Stimulated activated CD8-positive, alpha-beta memory T cell treated with anti-CD3 and anti-CD28 coated beads, Interleukin-7, amount 100 ng/mL, for 48 hours (primary cell): ENCODE data around the gene MAML2.

Source experiments
- DNase-seq, 2 donors: peaks; one replicate each; pipeline ENCODE4 v3.0.0-alpha.2; 2020; ENCODE audit warnings: low read depth in 1 of 2; ENCODE audit errors: extremely low read depth in 1 of 2

Gene MAML2

GRCh38 chr11:96137373-96137772, 205.6 kb downstream of the MAML2 start:
- DNase-seq, result no peak

DNA sequence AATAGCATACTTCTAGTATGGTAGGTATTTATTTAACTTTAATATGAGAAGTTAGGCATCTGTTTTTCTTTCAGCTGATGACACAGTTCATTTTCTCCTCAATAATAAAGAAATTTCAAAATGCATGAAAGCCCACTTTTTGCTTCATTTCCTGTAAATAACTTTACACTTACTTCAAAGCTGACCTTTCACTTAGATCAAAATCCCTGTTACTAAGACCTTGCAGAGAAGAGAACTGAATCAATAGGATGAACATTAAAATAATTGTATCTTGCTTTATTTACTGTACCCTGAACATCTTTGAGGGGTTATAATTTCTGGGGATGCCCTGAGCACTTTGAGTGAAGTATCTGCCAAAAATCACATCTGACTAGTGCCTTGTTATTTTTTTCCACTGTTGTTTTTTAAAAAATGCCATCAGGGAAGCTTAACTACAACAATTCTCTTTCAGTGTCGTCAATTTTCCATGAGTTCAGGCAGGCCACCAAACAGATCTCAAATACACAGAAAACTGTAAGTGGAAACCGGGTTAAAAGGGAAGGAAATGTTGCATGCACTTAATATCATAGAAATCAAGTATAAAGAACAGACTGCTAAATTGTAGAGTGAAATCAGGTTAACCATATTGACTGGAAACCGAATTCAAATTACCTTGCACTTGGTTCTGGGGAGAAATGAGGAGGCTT, 206.2 kb downstream of the MAML2 start:
- no peak for DNase-seq

- DNase-seq, result no peak
Measured at GRCh38 chr11:96134602-96135001, 208.4 kb downstream of the MAML2 start.

DNA sequence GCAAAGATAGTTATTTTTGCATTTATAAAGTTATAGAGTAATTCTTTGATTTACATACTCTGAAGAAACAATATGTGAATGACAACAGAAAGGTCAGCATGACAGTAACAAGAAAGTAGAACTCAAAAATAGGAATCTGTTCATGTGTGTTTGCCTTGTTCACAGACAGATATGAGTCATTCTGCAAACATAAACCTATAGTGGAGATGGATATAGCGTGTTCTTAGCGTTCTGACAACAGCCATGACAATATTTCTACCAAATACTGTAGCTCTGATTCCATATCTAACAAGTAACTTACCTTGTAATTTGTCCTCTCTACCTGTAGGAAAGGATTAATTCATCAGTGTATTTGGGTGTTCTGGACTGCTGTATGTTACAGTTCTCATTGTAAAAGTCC, 210.6 kb downstream of the MAML2 start:
- DNase-seq, result no peak

- no peak for DNase-seq
Measured at GRCh38 chr11:96130061-96130620, 212.9 kb downstream of the MAML2 start.

- DNase-seq, result no peak
Measured at GRCh38 chr11:96127596-96127959, 215.4 kb downstream of the MAML2 start.

- DNase-seq, result no peak
Measured at GRCh38 chr11:96126917-96127595, 215.9 kb downstream of the MAML2 start.

GRCh38 chr11:96125400-96125799, 217.6 kb downstream of the MAML2 start:
- no peak for DNase-seq

GRCh38 chr11:96124155-96124554, 218.8 kb downstream of the MAML2 start:
- DNase-seq, result no peak

DNA sequence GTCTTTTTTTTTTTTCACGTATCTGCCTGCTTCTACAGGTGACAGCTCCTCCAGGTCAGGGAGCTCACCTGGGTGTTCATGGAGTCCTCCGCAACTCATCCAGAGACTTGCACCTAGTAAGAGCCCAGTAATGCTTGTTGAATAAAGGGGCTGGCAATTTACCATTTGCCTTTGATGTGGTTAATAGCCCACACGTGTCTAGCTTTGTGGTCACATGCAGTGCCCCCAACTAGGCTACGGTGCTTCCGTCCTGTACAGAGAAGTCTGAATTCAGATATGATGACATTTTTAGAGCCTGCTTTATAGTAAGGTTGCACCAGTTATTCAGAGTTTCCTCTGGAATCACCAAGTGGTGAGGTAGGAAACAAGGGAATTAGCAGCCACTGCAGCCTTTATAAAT, 219.7 kb downstream of the MAML2 start:
- no peak for DNase-seq

DNA sequence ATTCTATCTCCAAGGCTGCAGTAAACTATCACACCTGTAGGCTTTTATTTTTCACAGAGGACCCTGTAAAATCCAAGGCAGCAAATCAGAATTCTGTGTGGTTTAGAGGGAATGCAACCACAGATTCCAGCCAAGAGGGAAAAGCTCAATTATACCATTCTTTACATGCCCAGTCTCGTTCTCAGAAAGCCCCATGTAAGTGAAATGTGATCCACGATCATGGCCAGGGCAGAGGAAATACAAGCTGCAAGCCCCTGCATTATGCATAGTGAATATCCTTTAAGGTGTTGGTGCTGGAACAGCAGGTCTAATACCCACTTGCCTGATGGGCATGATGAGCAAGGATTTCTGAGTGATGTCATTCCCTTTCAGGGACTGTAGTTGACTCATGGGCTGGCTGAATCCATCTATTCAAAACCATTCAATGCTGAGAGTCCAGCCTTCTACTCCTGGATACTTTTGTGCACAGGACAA, 220.4 kb downstream of the MAML2 start:
- DNase-seq, result no peak

- DNase-seq, result no peak
Measured at GRCh38 chr11:96119211-96119610, 223.8 kb downstream of the MAML2 start.

DNA sequence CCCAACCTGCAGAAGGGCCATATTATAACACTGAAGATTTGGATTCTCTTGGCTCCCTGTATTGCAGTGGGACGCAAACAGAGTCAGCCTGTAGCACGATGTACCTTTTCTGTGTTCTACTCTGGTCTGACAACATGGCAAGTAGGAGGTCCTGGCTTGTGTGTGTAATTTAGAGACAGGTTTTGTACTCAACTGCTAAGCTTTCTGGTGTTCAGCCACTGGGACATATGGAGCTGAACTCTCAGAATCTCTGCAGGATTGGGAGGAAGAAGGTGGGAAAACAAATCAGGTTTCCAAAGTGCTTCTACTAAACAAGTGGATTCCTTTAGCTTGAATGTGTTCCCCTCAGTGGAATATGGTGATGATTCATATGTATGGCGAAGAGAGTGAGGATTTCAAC, 226.6 kb downstream of the MAML2 start:
- DNase-seq, result no peak

GRCh38 chr11:96114178-96115064, 228.6 kb downstream of the MAML2 start:
- DNase-seq, result no peak

DNA sequence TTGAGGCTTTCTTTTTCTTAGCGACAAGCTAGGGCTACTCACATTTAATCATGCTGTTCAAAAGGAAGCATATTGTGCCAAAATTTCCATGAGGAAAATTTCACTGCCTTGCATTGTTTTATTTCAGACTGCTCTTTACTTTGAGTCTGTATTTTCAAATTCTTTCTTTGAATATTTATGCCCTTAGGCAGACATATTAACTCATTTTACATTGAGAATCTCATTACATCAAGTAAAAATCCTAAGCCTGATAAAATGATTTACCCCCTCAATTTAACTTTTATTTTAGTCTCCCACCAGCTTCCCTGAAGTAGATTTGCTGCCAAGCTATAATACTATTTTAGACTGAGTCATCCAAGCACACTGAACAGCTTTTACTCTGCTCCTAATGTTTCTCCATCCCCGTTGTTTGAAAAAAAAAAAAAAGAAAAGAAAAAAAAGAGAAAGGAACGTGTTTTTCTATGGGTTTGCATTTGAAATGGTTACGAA, 229.8 kb downstream of the MAML2 start:
- DNase-seq, result no peak

GRCh38 chr11:96112192-96113128, 230.5 kb downstream of the MAML2 start:
- DNase-seq, result peak; percentile 9 to 40

GRCh38 chr11:96111308-96111707, 231.7 kb downstream of the MAML2 start:
- DNase-seq, result no peak

GRCh38 chr11:96110302-96110701, 232.7 kb downstream of the MAML2 start:
- DNase-seq, result no peak

- no peak for DNase-seq
Measured at GRCh38 chr11:96109331-96110030, 233.5 kb downstream of the MAML2 start.
